ENCODE measurements around the gene JAK2.
"Not testable (repeated sequence)": the region's sequence is repeated elsewhere in the genome, so short reads cannot be mapped to it uniquely, and the experiment has no call there.

The JAK2 gene

GRCh38 chr9:5043381-5043780 lies 58.3 kb downstream of the JAK2 start:
- no peak for DNase-seq

- no peak for DNase-seq
Observed at GRCh38 chr9:5044160-5044559, 59.1 kb downstream of the JAK2 start.

GRCh38 chr9:5052838-5053237 lies 67.8 kb downstream of the JAK2 start:
- DNase-seq = peak; percentile 35

- no peak for DNase-seq
Observed at GRCh38 chr9:5062631-5063030, 77.6 kb downstream of the JAK2 start.

GRCh38 chr9:5072871-5073270 lies 87.8 kb downstream of the JAK2 start:
- no peak for DNase-seq

GRCh38 chr9:5073701-5074100 lies 88.6 kb downstream of the JAK2 start:
- no peak for DNase-seq

GRCh38 chr9:5085993-5086392 lies 100.9 kb downstream of the JAK2 start:
- no peak for DNase-seq

- no peak for DNase-seq
Observed at GRCh38 chr9:5089737-5090136, 104.7 kb downstream of the JAK2 start.

- no peak for DNase-seq
Observed at GRCh38 chr9:5095795-5096194, 110.7 kb downstream of the JAK2 start.

GRCh38 chr9:5099466-5099865 lies 114.4 kb downstream of the JAK2 start:
- no peak for DNase-seq

- not testable (repeated sequence) for DNase-seq
Observed at GRCh38 chr9:5101127-5101526, 116.1 kb downstream of the JAK2 start.

- DNase-seq = not testable (repeated sequence)
Observed at GRCh38 chr9:5106517-5106916, 121.4 kb downstream of the JAK2 start.

- DNase-seq = no peak
Observed at GRCh38 chr9:5110867-5111681, 126.0 kb downstream of the JAK2 start.

GRCh38 chr9:5111696-5112095 lies 126.6 kb downstream of the JAK2 start:
- DNase-seq = no peak

- no peak for DNase-seq
Observed at GRCh38 chr9:5112109-5112592, 127.1 kb downstream of the JAK2 start.

- no peak for DNase-seq
Observed at GRCh38 chr9:5112646-5113045, 127.6 kb downstream of the JAK2 start.

- no peak for DNase-seq
Observed at GRCh38 chr9:5113523-5113922, 128.5 kb downstream of the JAK2 start.

- no peak for DNase-seq
Observed at GRCh38 chr9:5113994-5114748, 129.1 kb downstream of the JAK2 start.

GRCh38 chr9:5122116-5122515 lies 137.0 kb downstream of the JAK2 start:
- DNase-seq = no peak

GRCh38 chr9:5122516-5122915 lies 137.4 kb downstream of the JAK2 start:
- DNase-seq = no peak

- DNase-seq = no peak
Observed at GRCh38 chr9:5140151-5140550, 155.1 kb downstream of the JAK2 start.

- no peak for DNase-seq
Observed at GRCh38 chr9:5144217-5144616, 159.1 kb downstream of the JAK2 start.

GRCh38 chr9:5146241-5146640 lies 161.2 kb downstream of the JAK2 start:
- no peak for DNase-seq

Data from MV-4-11 (cell line).